Omental fat pad (tissue), 4 donors: ENCODE data around the gene DAB2. TPM values are rescaled to one million over a fixed set of nuclear protein-coding genes. Genes with fewer than 3 reads are reported as not detected.

ENCODE experiments used
- ATAC-seq: fragments of 150-250 bp; one replicate; pipeline ENCODE4 v1.9.1; 2016; ENCODE audit warnings: mild to moderate bottlenecking, moderate library complexity; ENCODE audit not compliant: low FRiP score
- DNase-seq: peaks from one replicate; pipeline ENCODE4 v3.0.0-alpha.2; 2019; ENCODE audit warnings: low spot score
- total RNA-seq, 4 donors: library from RNA; depleted of rRNA; stranded (reverse); fragments of >200 nt; gene quantifications; one replicate each; pipeline ENCODE4 v1.1.0, GENCODE V29; 2016
- TF ChIP-seq, protein P1 (sequence below), 3 donors: fragments of 450-650 bp; IDR thresholded peaks; one replicate each; pipeline ENCODE4 v1.5.1; 2016 to 2017; ENCODE audit warnings: antibody characterized with exemption in 3 of 3, mild to moderate bottlenecking in 3 of 3, moderate library complexity in 2 of 3

Gene DAB2
- total RNA-seq, 4 donors from 2014 or later: 141 to 255 (median 171) TPM

GRCh38 chr5:39448506-39449128 lies 23.8 kb upstream of the DAB2 start:
- ATAC-seq: no peak
- DNase-seq: no peak
- TF ChIP-seq, protein P1, sequence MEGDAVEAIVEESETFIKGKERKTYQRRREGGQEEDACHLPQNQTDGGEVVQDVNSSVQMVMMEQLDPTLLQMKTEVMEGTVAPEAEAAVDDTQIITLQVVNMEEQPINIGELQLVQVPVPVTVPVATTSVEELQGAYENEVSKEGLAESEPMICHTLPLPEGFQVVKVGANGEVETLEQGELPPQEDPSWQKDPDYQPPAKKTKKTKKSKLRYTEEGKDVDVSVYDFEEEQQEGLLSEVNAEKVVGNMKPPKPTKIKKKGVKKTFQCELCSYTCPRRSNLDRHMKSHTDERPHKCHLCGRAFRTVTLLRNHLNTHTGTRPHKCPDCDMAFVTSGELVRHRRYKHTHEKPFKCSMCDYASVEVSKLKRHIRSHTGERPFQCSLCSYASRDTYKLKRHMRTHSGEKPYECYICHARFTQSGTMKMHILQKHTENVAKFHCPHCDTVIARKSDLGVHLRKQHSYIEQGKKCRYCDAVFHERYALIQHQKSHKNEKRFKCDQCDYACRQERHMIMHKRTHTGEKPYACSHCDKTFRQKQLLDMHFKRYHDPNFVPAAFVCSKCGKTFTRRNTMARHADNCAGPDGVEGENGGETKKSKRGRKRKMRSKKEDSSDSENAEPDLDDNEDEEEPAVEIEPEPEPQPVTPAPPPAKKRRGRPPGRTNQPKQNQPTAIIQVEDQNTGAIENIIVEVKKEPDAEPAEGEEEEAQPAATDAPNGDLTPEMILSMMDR (IDR thresholded peaks at IDR 0.05): no peak

DNA sequence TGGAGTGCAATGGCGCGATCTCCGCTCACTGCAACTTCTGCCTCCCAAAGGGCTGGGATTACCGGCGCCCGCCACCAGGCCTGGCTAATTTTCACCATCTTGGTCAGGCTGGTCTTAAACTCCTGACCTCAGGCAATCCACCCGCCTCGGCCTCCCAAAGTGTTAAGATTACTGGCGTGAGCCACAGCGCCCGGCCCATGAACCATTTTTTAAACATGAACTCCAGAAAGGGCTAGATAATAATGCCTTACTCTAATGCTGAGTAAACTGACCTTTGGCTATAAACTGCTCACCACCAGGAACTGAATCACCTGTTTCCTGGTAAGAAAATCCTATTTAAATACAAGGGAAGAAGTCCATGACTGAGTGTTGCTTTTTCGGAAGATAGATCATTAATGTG lies 23.2 kb upstream of the DAB2 start:
- no peak for ATAC-seq
- DNase-seq: no peak
- TF ChIP-seq, protein P1 (IDR thresholded peaks at IDR 0.05): no peak

DNA sequence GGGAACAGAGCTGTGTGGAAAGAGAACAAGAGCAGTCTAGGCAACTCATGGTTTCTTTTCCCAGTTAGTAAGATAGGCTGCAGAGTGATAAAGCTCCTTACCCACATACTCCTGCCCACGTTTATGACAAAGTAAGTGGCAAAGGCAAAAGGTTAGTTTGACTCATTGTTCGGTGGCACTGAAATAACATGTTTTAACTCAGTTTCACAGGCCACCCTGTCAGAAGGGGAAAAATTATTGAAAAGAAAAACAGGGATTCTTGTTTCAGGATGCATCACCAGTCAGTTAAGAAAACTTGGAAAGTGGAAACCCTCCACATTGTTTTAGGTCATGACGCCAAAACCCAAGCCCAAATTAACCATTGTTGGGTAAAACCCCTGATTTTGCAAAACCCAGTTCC lies 22.3 kb upstream of the DAB2 start:
- TF ChIP-seq, protein P1 (IDR thresholded peaks at IDR 0.05): no peak
- ATAC-seq (no peak), DNase-seq (no peak)

GRCh38 chr5:39446231-39446630 lies 21.5 kb upstream of the DAB2 start:
- TF ChIP-seq, protein P1 (IDR thresholded peaks at IDR 0.05): no peak
- no peak for ATAC-seq
- no peak for DNase-seq

DNA sequence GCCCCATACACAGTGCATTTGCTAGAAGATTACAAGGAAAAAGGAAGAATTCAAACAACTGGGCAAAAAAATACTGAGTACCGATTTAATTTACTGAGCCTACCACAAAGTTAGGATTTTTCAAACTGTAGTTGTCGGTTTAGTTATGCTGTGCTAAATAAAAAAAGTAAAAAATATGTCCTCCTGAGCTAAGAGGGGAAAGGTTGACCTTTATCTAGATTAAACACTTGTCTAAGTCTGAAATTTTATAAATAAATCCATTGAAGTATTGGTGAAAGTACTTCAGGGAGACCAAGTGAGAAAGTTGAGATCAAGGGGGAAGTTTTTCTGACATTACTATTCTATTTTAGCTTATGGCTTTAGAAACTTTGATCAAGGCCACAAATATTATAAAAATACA lies 19.1 kb upstream of the DAB2 start:
- ATAC-seq (no peak), DNase-seq (no peak)
- TF ChIP-seq, protein P1 (IDR thresholded peaks at IDR 0.05): no peak

DNA sequence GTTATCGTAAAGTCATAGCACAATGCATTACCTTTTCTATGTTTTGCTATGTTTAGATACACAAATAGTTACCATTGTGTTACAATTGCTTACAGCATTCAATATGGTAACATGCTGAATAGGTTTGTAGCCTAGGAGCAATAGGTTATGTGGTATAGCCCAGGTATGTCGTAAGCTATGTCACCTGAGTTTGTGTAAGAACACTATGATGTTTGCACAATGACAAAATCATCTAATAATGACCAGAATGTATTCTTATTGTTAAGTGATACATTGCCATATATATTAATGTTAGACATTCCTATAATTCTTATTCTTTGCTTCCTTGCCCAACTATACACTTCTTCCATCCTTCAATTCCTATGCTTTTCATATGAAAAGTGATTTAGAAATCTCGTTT lies 18.2 kb upstream of the DAB2 start:
- DNase-seq (no peak), ATAC-seq (no peak)
- TF ChIP-seq, protein P1 (IDR thresholded peaks at IDR 0.05): no peak

DNA sequence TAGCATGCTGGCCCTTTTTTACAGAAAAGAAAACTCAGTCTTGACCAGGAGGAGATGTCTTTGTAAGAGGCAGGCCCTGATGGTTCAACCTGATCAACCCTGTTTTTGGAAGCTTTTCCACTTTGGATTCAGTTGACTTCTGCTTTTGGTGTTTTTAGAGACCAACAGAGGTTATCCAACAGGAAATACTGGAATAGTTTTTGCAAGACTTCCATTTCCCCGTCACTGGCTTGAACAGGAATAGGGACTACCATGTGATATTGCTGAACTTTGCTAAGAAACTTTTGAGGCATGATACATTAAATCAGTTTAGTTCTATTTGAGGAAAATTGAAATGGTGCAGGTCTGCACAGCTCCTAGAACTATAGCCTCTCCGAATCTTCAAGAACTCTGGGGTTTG lies 17.1 kb upstream of the DAB2 start:
- DNase-seq: no peak
- TF ChIP-seq, protein P1 (IDR thresholded peaks at IDR 0.05): no peak
- no peak for ATAC-seq
